ENCODE data around the gene DOP1A. TPM values are rescaled to one million over a fixed set of nuclear protein-coding genes. Genes with fewer than 3 reads are reported as not detected.

Gene DOP1A
- total RNA-seq, 1 experiment from 2014 or later = 17.0 TPM

- Histone ChIP-seq H3K9ac (ENCODE audit: extremely low read depth, insufficient read length, low read length) (no peak overlapping the region), H3K4ac (ENCODE audit: low read depth, low read length) (no peak overlapping the region), H2BK120ac (ENCODE audit: low read depth, low read length, poor library complexity, severe bottlenecking) (no peak overlapping the region), H3K27me3 (ENCODE audit: insufficient read depth, low read length) (no peaks in the 10 kb centered on the region), H2AFZ (ENCODE audit: low read length) (no peak overlapping the region), H3K9me3 (ENCODE audit: control insufficient read depth, low read depth, low read length) (no peaks in the 10 kb centered on the region), H4K8ac (replicated peaks; ENCODE audit: insufficient read length, low read depth, low read length) (no peak overlapping the region), H4K91ac (ENCODE audit: insufficient read length, low read depth, low read length) (no peak overlapping the region), H3K79me1 (ENCODE audit: insufficient read depth, low read depth, low read length, poor library complexity, severe bottlenecking) (no peaks in the 10 kb centered on the region), H3T11ph (ENCODE audit: low read length) (no peak overlapping the region), H4K5ac (ENCODE audit: insufficient read length, low read depth, low read length) (no peak overlapping the region), H3K14ac (ENCODE audit: insufficient read depth, low read length) (no peak overlapping the region), H3K79me2 (ENCODE audit: insufficient read depth, low read length) (no peaks in the 10 kb centered on the region), H3K27ac (ENCODE audit: insufficient read length, low read depth, low read length) (no peak overlapping the region), H4K20me1 (ENCODE audit: control insufficient read depth, insufficient read depth, insufficient read length) (no peaks in the 10 kb centered on the region), H2BK15ac (ENCODE audit: low read depth, low read length) (no peak overlapping the region), H2BK12ac (ENCODE audit: insufficient read length, low read depth, low read length) (no peak overlapping the region), H3K4me2 (ENCODE audit: insufficient read depth, insufficient read length, low read length) (no peak overlapping the region), H3K23me2 (ENCODE audit: insufficient read length, low read depth, low read length, poor library complexity, severe bottlenecking) (no peaks in the 10 kb centered on the region), H2BK20ac (ENCODE audit: low read depth, low read length, poor library complexity, severe bottlenecking) (no peak overlapping the region), H2BK5ac (ENCODE audit: insufficient read length, low read length) (no peak overlapping the region), H3K56ac (ENCODE audit: insufficient read length, low read depth, low read length) (no peak overlapping the region), H3K23ac (ENCODE audit: insufficient read length, low read depth, low read length) (no peak overlapping the region), H3K4me1 (ENCODE audit: insufficient read depth, low read length) (no peaks in the 10 kb centered on the region), H3K18ac (ENCODE audit: insufficient read length, low read depth, low read length) (no peak overlapping the region), H2AK5ac (ENCODE audit: insufficient read length, low read length) (no peak overlapping the region)
- no peak overlapping the region for H3K4me3 Mint-ChIP-seq
- H3K27ac Mint-ChIP-seq = no peak overlapping the region
- no peaks in the 10 kb centered on the region for H3K9me3 Mint-ChIP-seq
- WGBS (ENCODE audit: extremely low coverage, insufficient read length, low lambda C conversion rate) = no CpG with 5 or more reads among the region's 3 CpGs
- H3K27me3 Mint-ChIP-seq (ENCODE audit: low read depth) = no peaks in the 10 kb centered on the region
- no peak for TF ChIP-seq CTCF (conservative IDR thresholded peaks at IDR 0.05)
- H3K36me3 Mint-ChIP-seq (ENCODE audit: insufficient read depth in 1 of 3, low read depth in 3 of 3) = peaks cover 0 to 29% (median 29%) of the 10 kb centered on the region in 3 experiments; a peak in 5 of 7 replicates
- no peak for DNase-seq
- H3K4me1 Mint-ChIP-seq = peaks cover 0 to 4% of the 10 kb centered on the region in 2 experiments; a peak in 3 of 4 replicates
Measured at GRCh38 chr6:83132121-83132520, 64.7 kb downstream of the DOP1A start.

Data from H9 (cell line).